ENCODE results near the gene RBM19. TPM values are rescaled to one million over a fixed set of nuclear protein-coding genes. Genes with fewer than 3 reads are reported as not detected.

RBM19 gene
- total RNA-seq, 1 donor from 2014 or later = 15.7 TPM

GRCh38 chr12:113991224-113992044 lies 25.3 kb upstream of the RBM19 start:
- DNase-seq (ENCODE audit: low spot score) = no peak
- intact Hi-C loops (cut with DNase I) = no loop called here

- intact Hi-C loops (cut with DNase I) = no loop called here
- DNase-seq (ENCODE audit: low spot score) = no peak
Observed at GRCh38 chr12:113990250-113991223, 24.4 kb upstream of the RBM19 start.

- DNase-seq (ENCODE audit: low spot score) = no peak
- intact Hi-C loops (cut with DNase I) = no loop called here
Observed at GRCh38 chr12:113988976-113989375, 22.9 kb upstream of the RBM19 start.

GRCh38 chr12:113988064-113988451 lies 21.9 kb upstream of the RBM19 start:
- no peak for DNase-seq (ENCODE audit: low spot score)
- intact Hi-C loops (cut with DNase I) = no loop called here

- DNase-seq (ENCODE audit: low spot score) = no peak
- intact Hi-C loops (cut with DNase I) = no loop called here
Observed at GRCh38 chr12:113987261-113988063, 21.3 kb upstream of the RBM19 start.

GRCh38 chr12:113984464-113984863 lies 18.3 kb upstream of the RBM19 start:
- intact Hi-C loops (cut with DNase I) = no loop called here
- no peak for DNase-seq (ENCODE audit: low spot score)

- no peak for DNase-seq (ENCODE audit: low spot score)
- intact Hi-C loops (cut with DNase I) = no loop called here
Observed at GRCh38 chr12:113983777-113984448, 17.8 kb upstream of the RBM19 start.

GRCh38 chr12:113983265-113983664 lies 17.1 kb upstream of the RBM19 start:
- no peak for DNase-seq (ENCODE audit: low spot score)
- intact Hi-C loops (cut with DNase I) = no loop called here

DNA sequence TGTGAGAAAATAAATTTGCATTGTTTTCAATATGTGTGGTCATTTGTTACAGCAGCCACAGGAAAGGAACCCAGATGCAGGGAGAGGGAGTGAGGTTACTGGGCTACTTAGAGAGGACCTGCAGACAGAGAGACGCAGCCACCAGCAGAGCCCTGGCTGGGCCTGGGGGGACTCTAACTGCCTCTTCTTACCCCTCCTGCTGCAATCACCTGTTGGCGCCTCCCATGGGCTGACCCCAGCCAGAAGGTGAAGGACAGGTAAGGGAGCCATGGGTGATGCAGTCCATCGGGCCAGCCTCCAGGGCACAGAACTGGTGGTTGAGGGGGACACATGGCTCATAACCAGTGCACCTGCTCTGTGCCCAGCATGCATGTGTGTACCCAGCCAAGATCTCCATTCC lies 15.8 kb upstream of the RBM19 start:
- no peak for DNase-seq (ENCODE audit: low spot score)
- intact Hi-C loops (cut with DNase I) = loop anchor here (2.0 kb wide), 1 partner anchor 525 kb away; no protein-coding TSS in a partner anchor

DNA sequence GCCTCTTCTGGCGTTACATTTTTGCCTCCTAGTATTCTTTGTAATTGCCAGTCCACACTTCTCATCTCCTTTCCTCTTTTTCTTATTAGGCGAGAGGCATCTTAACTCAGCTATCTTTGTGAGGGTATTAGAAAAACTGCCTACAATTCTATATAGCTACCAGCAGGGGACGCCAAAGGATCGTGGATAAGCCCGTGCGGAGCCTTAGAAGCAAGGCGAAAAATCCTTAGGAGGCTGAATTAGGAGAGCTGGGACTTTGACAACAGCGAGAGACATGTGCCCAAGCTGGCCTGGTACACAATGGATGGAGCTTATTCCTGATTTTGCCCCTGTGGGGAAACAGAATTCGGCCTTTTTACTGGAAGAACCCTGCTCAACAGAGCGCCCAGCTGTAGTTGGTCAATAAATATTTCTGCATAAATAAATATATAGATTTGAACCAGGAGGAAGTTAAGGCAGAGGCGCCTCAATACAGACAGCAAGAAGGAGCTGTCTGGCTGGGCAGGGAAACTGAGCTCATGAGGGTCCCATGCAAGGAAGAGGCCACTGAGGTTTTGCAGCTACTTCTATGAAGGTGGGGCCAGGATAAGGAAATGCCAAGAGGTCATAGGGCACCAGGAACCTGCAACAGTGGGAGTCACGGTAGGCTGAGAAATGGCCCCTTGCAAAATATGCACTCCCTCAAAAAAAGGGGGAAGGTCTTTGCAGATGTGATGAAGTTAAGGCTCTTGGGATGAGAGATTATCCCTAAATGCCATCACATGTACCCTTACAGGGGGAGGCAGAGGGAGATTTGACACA lies 14.6 kb upstream of the RBM19 start:
- intact Hi-C loops (cut with DNase I) = loop anchor here (2.0 kb wide), 1 partner anchor 526 kb away; no protein-coding TSS in a partner anchor

DNA sequence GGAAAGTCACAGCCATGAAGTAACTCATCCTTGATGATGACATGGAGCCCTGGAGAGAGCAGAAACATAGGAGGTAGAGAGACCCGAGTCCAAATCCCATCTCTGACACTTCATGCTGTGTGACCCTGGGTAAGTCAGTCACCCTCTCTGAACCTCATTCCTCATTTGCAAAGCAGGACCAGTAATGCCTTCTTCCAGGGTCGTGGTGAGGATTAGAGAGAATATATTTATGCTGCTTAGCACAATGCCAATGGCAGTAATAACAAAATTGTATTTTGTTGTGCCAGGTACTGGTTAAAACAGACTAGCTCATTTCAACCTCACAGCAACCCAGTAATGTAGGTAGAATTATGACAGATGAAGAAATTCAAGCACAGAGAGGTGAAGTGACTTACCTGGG lies 13.9 kb upstream of the RBM19 start:
- no peak for DNase-seq (ENCODE audit: low spot score)
- intact Hi-C loops (cut with DNase I) = loop anchor here (2.0 kb wide), 1 partner anchor 527 kb away; no protein-coding TSS in a partner anchor

More for the DNA sequence above, 14.6 kb upstream of the RBM19 start:
- DNase-seq (ENCODE audit: low spot score) = no peak

DNA sequence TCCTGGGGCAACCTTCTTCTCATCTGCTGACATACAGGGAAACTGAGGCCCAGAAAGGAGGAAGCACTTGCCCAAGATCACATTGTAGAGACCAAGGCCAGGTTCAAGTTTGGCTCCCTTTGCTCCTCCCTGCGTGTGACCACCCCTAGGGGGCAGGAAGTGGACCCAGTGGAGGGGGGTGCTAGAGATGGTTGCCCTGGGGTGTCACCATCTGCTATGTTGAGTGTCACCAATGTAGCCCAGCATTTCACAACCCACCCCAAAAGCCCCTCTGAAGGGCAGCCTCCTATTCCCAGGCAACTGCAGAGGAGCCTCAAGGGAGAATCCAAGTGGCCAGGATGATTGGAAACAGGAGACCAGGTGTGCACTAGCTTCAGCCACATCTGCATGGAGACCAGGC lies 12.0 kb upstream of the RBM19 start:
- no peak for DNase-seq (ENCODE audit: low spot score)
- intact Hi-C loops (cut with DNase I) = no loop called here

DNA sequence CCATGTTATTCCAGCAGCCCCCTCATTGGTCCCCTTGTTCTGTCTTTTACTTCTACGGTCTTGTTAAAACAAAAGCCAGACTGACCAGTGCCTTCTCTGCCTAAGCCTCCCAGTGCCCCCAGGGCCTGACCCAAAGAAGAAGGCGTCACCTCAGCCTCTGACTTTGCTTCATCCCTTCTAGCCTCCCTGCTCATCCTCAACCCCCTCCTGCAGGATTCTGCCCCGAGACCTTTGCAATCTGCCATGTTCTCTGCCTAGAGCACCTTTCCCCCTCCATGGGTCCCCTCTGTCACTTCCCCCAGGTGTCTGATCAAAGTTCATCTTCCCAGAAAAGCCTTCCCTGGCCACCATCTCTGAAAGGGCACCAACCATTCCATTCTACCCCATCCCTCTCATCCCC lies 7.9 kb upstream of the RBM19 start:
- no peak for DNase-seq (ENCODE audit: low spot score)
- intact Hi-C loops (cut with DNase I) = no loop called here

- intact Hi-C loops (cut with DNase I) = no loop called here
- no peak for DNase-seq (ENCODE audit: low spot score)
Observed at GRCh38 chr12:113973109-113973904, 7.2 kb upstream of the RBM19 start.

DNA sequence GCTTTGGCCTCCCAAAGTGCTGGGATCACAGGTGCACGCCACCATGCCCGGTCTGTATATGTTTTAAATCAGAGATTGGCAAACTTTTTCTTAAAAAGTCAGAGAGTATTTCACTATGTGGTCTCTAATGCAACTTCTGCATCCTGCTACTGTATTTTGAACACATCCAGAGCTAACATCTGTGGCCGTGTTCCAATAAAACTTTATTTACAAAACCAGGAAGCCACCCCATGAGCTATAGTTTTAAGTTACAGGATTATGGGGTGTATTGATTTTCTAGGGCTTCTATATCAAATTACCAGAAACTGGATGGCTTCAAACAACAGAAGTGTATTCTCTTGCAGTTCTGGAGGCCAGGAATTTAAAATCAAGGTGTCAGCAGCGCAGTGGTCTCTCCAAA lies 5.3 kb upstream of the RBM19 start:
- intact Hi-C loops (cut with DNase I) = no loop called here
- DNase-seq (ENCODE audit: low spot score) = no peak

- intact Hi-C loops (cut with DNase I) = no loop called here
- no peak for DNase-seq (ENCODE audit: low spot score)
Observed at GRCh38 chr12:113970211-113970610, 4.1 kb upstream of the RBM19 start.

- DNase-seq (ENCODE audit: low spot score) = no peak
- intact Hi-C loops (cut with DNase I) = no loop called here
Observed at GRCh38 chr12:113967368-113967767, 1.2 kb upstream of the RBM19 start.

DNA sequence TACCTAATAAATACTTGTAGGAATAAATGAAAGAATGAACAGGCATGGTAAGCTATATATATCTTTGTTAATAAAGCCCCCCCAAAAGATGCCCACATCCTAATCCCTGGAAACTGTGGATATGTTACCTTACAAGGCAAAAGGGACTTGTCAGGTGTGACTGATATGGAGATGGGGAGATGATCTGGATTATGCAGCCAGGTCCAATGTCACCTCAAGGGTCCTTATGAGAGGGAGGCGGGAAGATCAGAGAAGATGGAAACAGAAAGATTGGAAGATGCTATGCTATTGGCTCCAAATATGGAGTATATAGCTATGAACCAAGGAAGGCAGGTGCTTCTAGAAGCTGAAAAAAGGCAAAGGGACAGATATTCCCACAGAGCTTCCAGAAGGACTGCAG lies 3.4 kb downstream of the RBM19 start:
- no peak for DNase-seq (ENCODE audit: low spot score)
- intact Hi-C loops (cut with DNase I) = no loop called here
